Femur (tissue), 1 donor: ENCODE data around the gene SPTBN1.
"Not testable (repeated sequence)": the region's sequence is repeated elsewhere in the genome, so short reads cannot be mapped to it uniquely, and the experiment has no call there.

Source experiments
- DNase-seq: peaks from one replicate; pipeline ENCODE4 v3.0.0-alpha.2; 2017

The SPTBN1 gene

DNA sequence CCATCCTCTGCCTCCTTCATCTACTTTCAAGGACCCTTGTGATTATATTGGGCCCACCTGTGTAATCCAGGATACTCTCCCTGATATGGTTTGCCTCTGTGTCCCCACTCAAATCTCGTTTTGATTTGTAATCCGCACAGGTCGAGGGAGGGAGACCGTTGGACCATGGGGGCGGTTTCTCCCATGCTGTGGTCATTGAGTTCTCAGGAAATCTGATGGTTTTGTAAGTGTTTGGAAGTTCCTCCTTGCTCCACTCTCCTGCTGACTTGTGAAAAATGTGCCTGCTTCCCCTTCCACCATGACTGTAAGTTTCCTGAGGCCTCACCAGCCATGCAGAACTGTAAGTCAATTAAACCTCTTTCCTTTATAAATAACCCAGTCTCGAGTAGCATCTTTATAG lies 225.3 kb downstream of the SPTBN1 start:
- no peak for DNase-seq

DNA sequence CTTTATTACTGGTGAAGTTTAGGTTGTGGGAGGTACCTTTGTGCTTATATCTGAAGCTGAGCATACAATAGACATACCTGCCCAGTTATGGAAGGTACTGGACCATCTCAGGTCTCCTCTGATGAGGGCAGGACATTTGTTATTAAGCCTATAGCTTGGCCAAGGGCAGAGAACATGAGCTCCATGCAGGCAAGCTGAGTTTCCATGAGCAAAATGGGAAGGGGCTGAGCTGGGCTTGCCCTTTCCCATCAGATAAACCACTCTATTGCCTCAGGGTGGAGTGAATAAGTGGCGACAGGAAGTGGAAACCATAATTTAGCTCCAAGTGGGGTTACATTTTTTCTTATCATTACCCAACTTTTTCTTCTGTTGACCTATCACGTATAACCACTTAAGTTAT lies 227.5 kb downstream of the SPTBN1 start:
- no peak for DNase-seq

DNA sequence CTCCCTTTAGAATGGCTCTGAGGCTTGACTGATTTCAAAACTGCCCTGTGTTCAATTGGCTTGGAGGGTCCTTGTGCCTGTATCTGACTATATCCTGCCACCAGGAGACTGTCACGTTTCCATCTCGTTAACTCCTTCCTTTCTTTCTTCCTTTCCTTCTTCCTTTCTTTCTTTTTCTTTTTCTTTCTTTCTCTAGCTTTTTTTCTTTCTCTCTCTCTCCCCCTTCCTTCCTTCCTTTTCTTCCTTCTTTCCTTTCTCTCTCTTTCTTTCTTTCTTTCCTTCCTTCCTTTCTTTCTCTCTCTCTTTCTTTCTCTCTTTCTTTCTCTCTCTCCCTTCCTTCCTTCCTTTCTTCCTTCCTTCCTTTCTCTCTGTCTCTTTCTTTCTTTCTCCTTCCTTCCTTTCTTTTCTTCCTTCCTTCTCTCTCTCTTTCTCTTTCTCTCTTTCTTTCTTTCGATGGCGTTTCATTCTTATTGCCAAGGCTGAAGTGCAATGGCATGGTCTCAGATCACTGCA lies 229.2 kb downstream of the SPTBN1 start:
- no peak for DNase-seq

DNA sequence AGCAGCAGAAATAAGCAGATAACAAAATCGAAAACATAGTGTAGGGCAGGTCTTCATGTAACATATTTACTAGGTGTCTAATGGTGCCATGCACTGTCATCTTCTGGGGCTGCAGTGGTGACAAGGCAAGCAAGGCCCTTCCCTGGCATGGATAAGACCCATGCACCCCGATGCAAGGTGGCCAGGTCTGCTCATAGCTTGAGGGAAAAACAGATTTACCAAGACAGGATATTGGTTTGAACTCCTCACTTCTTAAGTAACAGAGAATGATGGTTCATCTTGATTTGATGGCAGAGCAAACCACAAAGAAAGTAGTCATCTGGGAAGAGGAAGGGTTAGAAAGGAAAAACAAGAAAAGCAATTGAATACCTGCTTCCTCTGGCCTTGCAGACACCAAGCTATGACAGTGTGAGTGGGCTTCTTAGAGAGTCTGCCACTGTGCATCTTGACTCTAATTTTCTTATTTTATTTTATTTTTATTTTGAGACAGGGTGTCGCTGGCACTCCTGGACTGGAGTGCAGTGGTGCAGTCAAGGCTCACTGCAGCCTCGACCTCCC lies 231.5 kb downstream of the SPTBN1 start:
- no peak for DNase-seq

DNA sequence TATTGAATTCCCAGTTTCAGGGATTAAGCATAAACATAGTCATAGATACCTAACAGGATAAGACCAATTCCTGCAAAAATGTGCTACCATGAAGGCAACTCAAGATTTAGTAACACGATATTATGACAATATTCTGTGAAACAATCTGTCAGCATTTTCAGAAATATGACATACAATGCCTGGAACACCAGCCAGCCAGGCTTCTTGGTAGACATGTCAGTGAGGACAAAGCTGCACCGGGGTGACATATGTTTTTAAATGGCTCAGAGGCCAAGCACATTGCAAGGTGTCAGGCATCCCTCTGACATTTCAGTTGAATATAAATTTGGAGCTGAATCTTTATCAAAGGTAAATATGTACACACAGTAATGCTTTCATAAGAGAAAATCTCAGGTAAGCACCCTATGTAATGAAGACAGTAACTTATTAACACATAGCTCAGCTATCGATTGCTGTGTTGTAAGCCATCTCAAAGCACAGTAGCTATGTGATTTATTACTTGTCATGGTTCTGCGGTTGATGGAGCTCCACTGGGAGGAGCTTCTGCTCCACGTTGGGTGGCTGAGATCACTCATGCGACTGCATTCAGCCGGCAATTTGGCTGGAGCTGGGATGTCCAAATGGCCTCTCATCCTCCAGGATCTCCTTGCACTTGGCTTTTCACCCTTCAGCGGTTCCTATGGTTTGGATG lies 235.5 kb downstream of the SPTBN1 start:
- DNase-seq = no peak

DNA sequence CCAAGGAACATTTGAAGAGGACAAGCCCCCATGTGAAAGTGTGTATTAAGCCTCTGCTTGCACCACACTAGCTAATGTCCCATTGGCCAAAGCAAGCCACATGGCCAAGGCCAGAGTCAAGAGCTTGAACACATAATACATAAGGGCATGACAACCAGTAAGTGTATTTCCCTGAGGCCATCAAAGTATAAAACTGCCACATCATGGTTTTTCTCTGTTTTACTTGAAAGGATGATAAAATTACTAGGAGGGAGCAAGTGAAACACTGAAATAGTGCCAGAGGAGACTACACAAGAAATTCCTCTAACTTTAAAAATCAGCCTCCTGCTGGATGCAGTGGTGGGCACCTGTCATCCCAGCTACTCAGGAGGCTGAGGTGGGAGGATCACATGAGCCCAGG lies 236.4 kb downstream of the SPTBN1 start:
- DNase-seq = no peak

DNA sequence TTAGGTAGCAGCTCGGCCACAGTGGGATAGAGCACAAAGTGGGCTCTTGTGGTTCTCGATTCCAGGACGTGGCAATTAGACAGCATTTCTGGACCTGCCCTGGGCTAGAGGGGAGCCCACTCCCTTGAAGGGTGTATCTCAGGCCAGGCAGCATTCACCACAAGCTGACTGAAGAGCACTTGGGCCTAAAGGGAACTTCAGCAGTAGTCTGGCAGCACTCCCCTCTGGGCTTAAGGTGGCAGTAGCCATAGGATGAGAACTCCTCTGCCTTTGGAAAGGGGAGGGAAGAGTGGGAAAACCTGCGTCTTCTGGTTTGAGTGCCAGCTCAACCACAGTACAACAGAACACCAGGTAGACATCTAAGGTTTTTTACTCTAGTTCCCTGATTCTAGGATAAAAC lies 239.3 kb downstream of the SPTBN1 start:
- DNase-seq = no peak

DNA sequence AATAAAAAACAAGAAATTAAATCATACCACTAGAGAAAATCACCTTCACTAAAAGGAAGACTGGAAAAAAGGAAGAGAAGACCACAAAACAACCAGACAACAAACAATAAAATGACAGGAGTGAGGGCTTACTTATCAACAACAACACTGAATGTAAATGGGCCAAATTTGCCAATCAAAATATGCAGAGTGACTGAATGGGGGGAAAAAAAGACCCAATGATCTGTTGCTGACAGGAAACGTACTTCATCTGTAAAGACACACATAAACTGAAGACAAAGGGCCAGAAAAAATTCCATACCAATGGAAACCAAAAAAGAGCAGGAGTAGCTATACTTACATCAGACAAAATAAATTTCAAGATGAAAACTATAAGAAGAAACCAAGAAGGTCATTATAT lies 241.8 kb downstream of the SPTBN1 start:
- DNase-seq = no peak

DNA sequence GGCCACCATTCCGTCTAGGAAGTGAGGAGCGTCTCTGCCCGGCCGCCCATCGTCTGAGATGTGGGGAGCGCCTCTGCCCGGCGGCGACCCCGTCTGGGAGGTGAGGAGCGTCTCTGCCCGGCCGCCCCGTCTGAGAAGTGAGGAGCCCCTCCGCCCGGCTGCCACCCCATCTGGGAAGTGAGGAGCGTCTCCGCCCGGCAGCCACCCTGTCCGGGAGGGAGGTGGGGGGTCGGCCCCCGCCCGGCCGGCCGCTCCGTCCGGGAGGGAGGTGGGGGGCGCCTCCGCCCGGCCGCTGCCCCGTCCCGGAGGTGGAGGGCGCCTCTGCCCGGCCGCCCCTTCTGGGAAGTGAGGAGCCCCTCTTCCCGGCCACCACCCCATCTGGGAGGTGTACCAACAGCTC lies 242.8 kb downstream of the SPTBN1 start:
- DNase-seq = not testable (repeated sequence)

DNA sequence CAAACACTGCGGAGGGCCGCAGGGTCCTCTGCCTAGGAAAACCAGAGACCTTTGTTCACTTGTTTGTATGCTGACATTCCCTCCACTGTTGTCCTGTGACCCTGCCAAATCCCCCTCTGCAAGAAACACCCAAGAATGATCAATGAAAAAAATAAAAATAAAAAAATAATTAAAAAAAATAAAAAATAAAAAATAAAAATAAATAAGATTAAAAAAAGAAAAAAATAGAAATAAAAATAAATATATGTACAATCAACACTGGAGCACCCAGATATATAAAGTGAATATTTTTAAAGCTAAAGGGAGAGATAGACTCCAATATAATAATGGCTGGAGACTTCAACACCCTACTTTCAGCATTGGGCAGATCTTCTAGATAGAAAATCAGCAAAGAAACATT lies 243.5 kb downstream of the SPTBN1 start:
- no peak for DNase-seq

DNA sequence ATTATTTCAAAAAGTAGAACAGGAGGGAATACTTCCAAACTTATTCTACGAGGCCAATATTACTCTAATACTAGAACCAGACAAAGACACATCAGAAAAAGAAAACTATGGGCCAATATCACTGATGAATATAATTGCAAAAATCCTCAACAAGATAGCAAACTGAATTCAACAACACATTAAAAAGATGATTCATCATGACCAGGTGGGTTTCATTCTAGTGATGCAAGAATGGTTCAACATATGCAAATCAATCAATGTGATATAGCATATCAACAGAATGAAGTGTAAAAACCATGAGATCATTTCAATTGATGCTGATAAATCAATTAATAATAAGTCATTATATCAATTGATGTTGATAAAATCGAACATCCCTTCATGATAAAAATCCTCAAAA lies 244.9 kb downstream of the SPTBN1 start:
- DNase-seq = no peak

DNA sequence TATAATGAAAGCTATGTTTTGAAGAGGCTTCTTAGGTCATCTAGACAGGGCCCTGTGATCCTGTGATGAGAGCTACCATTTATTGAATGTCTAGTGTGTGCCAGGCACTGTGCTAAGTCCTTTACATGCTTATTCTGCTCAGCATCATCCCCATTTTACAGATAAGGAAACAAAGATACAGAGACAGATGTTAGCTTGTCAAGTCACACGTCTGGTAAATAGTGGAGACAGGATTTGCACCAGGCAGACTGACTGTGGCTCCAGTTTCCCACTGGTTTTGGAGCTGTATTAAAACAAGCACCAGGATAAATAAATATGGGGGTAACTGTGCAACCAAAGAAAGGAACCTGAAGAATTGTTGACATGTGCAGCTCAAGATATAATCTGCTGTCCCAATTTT lies 248.1 kb downstream of the SPTBN1 start:
- DNase-seq = no peak

DNA sequence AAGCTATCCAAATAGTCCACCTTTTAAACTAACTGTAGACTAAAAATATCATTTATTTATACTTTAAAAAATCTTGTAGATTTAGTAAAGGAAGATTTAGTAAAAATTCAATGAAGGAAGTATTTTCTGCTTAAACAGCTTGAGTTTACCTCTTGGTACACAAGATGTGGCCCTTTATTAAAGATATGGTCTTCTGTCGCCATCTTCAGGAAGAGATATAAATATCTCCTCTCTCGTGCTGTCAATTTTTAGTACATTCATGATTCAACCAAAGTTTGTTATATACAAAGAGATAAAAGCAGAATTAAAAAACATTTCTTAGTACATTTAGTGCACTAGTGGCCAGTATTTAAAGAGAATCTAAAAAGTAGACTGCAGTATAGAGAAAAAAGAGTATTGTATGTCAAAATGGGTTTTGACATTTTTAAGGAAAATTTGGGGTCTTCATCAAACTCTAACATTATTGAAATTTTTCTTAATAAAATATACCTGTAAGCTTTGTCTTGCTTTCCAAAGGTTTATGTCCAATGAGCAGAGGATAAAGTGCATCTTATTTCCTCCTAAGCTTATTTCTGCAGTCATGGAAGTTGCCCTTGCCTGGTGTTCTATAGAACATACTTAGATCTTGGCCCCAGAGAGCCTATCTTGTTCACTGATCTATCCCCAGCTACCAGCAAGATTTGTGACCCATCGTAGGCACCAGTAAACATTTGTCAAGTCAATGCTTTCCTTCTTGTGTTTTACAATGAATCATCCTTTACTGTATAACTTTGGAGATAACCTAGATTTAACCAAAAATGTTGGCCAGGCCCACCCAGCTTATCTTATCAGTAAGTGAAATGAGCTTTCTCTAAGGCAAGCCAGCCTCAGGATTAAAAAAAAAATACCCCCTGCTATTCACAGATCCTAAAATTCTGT lies 248.8 kb downstream of the SPTBN1 start:
- DNase-seq = no peak

DNA sequence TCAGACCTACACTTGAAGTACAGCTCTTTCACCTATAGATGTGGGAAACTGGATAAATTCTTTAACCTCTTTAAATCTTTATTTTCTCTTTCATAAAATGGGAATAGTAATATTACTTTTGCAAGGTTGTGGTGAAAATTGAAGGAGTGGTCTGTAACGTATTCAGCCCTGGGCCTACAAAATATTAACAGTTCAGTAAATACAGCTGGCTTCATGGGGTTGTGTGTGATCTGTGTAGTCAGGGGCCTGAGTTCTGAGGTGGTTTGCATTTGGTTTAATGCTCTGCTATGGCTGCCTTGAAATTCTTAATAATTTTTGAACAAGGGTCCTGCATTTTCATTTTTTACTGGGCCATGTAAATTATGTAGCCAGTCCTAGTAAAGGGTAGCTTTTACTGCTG lies 250.5 kb downstream of the SPTBN1 start:
- DNase-seq = no peak

DNA sequence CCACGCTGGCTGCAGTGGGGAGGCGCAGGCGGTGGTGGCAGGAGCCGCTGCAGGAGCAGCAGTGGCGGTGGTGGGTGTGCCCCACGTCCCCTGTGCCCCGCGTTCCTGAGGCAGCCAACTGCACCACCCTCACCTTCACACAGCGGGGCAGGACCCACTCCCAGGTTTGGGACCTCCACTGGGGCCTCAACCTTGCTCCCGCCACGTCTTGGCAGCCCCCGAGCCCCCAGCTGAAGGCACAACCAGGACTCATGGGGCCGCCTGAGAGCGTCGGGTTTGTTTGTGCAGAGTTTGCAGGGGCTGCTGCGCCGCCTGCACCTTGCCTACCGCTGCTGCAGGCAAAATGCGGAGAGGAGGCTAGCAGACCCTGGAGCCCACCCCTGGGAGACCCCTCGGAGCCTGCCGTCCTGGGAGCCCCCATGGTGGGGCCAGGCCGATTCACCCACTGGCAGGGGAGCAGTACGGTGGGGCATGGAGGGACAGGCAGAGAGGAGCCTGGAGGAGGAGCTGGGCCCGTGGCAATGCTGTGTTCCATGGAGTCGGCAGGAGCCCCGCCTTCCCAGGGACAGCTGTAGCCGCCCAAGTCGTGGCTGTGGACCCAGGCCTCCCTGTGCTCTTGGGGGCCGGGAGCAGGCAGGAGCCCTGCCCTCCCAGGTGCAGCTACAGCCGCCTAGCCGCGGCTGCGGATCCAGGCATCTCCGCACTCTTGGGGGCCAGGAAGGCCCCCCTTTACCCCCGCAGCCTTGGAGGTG lies 252.6 kb downstream of the SPTBN1 start:
- DNase-seq = peak; percentile 54

DNA sequence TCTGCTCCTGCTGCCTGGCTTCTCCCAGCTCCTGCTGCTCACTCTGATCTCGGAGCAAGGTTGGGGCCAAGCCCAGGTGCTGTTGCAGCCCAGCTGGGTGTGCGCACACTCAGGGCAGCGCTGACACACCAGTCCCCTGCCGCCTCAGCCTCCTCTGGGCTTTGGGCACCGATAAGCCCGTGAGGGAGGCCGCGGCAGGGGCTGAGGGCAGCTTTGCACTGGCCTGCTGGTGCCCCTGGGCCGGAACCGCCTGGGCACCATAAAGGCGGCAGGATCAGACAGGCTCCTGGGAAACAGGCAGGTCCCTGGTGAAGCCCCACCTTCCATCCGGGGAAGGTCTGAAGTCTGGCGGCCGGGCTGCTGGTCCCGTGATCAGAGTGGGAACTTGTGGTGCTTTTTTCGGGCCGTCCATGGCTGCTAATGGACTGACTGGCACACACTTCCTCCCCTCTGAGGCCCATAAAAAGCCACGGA lies 253.2 kb downstream of the SPTBN1 start:
- no peak for DNase-seq

DNA sequence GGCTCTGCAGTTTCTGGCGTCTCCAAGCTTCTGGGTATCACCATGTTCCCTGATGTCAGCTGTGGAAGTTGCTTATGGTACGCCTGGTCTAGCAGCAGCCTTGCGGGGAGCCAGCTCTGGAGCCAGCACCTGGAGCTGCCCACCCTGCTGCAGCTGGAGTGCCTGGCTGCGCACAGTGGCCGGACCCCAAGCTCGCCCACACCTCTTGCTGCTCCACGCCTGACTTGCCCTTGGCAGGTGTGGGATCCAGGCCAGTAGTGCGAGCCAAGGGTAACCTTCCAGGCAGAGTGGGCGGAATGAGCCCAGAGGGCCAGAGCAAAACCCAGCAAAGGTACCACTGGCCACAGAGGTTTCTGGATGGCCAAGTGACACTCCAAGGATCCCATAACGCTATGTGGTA lies 254.1 kb downstream of the SPTBN1 start:
- DNase-seq = no peak

DNA sequence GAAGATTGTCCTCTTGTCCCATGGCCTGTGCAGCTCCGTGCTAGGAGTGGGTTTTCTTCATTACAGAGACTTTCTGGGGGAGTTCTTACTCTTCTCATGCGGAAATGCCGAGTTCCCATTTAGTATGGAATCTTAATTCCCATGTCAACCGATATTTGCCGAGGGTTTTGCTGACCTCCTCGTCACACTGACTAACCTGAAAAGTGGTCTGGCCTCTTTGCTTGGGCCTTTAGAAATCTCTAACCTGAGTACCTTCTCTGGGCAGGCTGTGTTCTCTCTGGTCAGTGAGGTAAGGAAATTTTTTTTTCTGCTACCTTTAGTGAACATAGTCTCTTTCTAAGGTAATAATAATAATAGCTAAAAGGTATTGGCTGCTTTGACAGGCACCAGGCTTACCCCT lies 256.4 kb downstream of the SPTBN1 start:
- no peak for DNase-seq

DNA sequence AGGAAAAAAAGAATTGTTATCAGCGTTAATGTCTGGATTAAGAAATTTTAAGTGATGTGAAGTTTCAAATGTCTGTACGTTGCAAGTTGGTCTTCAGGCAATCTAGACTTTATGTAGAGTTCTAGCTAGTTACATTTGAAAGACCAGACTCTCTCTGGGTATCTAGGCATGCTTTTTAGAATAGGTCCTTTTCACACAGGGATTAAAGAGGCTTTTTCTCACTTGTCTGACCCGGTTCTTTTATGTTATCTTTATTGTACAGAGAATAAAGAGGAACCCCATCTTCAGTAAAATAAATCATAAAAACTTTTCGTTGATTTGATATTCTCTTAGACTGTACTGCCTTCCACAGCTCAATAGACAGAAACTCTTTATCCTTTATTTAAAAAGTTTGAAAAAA lies 258.9 kb downstream of the SPTBN1 start:
- no peak for DNase-seq

DNA sequence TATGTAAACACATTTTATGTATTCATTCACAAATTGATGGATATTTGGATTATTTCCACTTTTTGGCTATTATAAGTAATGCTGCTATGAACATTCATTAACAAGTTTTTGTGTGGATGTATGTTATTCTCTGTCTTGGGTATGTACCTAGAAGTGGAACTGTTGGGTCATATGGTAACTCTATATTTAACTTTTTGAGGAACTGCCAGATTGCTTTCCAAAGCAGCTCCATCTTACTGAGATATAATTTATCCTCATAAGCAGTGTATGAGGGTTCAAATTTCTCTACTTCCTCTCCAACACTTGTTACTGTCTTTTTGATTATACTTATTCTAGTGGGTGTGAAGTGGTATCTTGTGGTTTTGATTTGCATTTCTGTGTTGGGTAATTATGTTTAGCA lies 260.2 kb downstream of the SPTBN1 start:
- no peak for DNase-seq

DNA sequence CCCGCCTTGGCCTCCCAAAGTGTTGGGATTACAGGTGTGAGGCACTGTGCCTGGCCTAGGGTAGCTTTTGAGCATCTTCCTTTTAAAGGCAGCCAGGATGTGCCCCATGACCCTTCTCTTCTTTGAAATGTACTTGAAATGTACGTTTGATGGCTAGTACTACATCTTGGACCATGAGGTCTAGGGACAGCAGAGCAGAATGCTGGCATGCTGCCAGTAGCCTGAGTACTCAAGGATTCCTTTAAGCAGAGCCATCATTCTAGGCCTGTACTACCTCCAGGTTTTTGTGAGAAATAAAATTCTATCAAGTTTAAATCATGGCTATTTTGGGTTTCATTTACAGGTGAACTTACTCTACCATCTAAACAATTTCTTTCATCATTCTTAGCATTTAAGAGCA lies 264.4 kb downstream of the SPTBN1 start:
- no peak for DNase-seq
